Stimulated activated CD4-positive, alpha-beta T cell treated with anti-CD3 and anti-CD28 coated beads, TNF-alpha, amount 100 ng/mL, for 4 hours (primary cell): ENCODE results near the gene ANKS4B.

Experiments used
- DNase-seq, 3 experiments: peaks; one replicate each; pipeline ENCODE4 v3.0.0-alpha.2; 2020; ENCODE audit warnings: low read depth in 3 of 3

ANKS4B gene

DNA sequence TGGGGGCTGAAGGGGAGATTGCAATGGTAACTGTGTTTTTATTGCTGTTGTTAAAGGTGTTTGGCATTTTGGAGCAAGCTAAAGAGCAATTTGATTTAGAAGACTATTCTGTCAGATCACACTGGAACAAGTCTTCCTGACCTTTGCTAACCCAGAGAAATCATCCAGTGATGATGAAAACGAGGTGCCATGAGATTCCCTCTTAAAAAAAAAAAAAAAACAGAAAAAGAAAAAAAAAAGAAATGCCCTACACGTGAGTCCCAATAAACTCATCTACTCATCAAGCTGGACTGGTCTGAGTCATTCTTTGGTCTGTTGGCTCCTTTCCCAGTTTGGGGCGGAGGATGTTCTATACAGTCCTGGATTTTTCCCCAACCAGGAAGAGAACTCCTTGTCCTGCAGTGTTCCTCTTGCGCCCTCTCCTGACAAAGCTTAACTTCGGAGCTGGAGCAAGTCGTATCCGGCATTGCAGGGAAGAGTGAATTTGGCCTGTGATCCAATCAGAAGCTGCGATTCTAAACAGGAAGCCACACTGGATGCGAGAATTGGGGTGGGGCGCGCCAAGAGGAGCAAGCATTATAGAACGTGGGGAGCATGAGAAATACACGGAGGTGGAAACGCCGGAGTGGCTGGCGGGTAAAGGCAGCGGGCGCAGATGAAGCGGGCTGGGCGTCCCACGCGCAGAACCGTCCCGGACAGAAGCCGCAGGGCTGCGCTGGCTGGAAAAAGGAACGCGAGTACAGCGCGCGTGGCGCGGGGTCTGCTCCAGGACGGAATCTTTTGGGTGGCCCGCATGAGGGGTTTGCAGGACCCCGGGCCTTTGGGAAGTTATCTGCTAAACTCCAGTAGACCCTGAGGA, 67.0 kb downstream of the ANKS4B start:
- DNase-seq, result peak in 1 of 3 experiments; percentile 15

DNA sequence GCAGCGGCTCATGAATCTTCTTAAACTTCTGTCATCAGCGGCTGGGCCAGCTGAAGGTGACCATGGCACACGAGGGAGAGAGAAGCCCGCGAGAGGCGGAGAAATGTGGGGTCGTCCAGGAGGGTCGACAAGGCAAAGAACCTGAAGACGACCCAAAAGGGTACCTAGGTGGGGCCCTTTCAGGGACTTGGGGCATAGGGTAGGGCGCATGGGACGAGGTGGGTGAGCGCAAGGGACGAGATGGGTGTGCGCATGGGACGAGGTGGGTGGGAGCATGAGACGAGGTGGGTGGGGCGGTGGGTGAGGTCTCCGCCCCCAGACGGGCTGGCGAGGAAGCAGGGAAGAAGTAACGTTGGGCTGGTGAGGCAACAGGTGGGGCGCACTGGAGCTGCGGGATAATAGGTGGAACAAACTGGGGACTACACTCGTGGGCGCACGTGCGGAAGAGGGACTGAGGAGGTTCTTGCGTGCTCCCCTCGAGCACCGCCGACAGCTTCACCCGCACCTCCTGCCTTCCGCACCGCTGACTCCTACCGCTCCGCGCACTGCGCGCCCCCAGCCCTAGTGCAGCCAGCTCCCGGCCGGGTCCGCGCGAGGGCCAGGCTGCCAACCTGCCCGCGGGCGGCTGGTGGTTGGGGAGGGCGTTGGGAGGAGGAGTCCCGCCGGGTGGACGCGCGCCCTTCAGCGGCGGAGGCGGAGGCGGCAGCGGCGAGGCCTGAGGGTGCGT, 67.8 kb downstream of the ANKS4B start:
- peak in 1 of 3 experiments; percentile 27 for DNase-seq

DNA sequence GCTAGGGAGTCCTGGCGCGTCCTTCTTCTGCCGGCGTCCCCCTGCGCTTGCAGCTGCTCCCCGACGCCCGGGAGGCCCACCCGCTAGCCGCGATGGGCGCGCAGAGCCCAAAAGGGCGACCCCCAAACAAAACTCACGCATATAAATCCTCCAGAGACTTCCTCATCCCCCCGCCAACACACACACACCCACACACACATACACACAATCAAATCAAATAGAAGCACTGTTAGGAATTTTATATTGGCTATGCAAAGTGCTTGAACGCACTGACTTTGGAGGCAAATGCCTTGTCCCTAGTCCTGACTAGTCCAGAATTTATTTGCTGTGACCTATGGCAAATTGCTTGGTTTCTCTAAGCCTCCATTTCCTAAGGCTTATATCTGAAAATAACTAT, 68.4 kb downstream of the ANKS4B start:
- no peak for DNase-seq

DNA sequence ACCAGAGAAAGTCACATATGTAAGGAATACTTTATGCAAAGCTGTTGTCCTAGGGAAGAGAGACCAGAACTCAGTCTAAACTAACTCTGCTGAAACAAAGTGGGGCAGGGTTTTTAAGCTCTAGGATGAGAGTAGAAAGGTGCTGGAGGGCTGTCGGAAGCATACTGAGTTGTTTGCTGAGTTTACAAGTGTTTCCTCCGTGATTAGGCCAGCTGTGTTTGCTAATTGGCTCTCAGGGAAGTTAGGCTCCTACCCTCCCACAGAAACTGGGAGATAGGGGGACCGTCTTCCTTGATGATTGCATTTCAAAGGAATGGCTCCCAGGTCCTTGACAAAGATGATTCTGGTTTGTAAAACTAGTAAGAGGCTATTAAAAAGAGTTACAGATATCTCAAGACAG, 69.0 kb downstream of the ANKS4B start:
- DNase-seq, result no peak

DNA sequence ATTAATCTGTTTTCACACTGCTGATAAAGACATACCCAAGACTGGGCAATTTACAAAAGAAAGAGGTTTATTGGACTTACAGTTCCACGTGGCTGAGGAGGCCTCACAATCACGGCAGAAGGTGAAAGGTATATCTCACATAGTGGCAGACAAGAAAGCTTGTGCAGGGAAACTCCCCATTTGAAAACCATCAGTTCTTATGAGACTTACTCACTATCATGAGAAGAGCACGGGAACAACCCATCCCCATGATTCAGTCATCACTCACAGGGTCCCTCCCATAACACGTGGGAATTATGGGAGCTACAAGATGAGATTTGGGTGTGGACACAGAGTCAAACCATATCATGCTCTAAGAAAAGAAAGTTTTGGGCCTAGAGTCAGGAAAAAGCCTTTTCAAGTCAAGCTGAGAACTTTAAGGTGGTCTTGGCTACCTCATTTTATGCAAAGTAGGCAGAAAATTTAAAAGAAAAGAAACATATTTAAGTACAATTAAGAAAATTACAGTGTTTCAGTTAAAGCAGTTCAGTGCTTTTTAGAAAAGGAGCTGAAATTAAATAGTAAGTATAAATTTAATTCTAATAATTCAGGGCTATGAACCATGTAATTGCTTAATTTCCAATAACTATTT, 69.5 kb downstream of the ANKS4B start:
- DNase-seq, result no peak
